ENCODE results near the gene MYDGF.

Gene MYDGF

DNA sequence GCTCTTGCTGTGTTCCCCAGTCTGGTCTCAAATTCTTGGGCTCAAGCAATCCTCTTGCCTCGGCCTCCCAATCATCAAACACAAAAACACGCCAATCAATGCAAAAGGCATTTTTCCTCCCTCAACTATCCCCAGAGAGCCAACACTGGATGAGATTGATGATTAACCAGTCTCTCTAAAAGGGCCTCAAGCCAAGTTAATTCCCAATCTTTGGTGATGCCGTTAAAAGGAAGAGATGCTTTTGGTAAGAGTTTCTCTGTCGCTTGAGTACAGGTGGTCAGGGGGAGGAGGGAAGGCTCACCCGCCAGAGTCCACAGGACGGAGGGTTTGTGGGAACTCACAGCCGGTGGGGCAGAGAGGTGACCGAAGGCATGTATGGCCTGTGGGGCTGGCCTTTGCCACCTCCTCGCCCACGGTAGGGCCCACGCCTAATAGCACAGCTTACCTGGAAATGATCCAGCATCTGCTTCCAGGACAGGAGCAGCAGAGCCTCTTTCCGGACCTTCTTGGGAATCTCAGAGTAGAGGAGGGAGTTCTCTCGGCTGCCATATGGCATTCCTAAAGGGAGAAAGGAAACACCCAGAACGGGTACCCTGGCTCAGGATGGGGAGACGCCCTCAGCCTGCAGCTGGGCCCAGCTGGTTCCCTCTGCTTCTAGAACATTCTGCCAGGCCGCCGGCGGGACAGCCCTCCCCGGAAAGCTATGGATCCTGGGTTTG, 35.4 kb upstream of the MYDGF start:
- Histone ChIP-seq H3K27ac (replicated peaks) (no peak overlapping the region), H3K27me3 (ENCODE audit: insufficient read depth, poor library complexity, severe bottlenecking) (no peaks in the 10 kb centered on the region), H3K4me3 (replicated peaks; ENCODE audit: insufficient read depth, low read length) (no peak overlapping the region)
- TF ChIP-seq CTCF (IDR thresholded peaks at IDR 0.05; ENCODE audit: insufficient read depth, low read length): no peak
- TF ChIP-seq REST (IDR thresholded peaks at IDR 0.05; ENCODE audit: insufficient replicate concordance, low read depth): no peak
- no peak for TF ChIP-seq GABPA (IDR thresholded peaks at IDR 0.05; ENCODE audit: low read depth)
- TF ChIP-seq SPI1 (IDR thresholded peaks at IDR 0.05; ENCODE audit: borderline replicate concordance, low read depth): no peak
- no peak for TF ChIP-seq POLR2AphosphoS5 (IDR thresholded peaks at IDR 0.05; ENCODE audit: low read depth)
- no peak for DNase-seq (ENCODE audit: low read depth in 1 of 2, low spot score in 1 of 2)

- Histone ChIP-seq H3K27ac (replicated peaks) (no peak overlapping the region), H3K4me3 (replicated peaks; ENCODE audit: insufficient read depth, low read length) (no peak overlapping the region), H3K27me3 (ENCODE audit: insufficient read depth, poor library complexity, severe bottlenecking) (no peaks in the 10 kb centered on the region)
- TF ChIP-seq GABPA (IDR thresholded peaks at IDR 0.05; ENCODE audit: low read depth) (no peak), SPI1 (IDR thresholded peaks at IDR 0.05; ENCODE audit: borderline replicate concordance, low read depth) (no peak), POLR2AphosphoS5 (IDR thresholded peaks at IDR 0.05; ENCODE audit: low read depth) (no peak), REST (IDR thresholded peaks at IDR 0.05; ENCODE audit: insufficient replicate concordance, low read depth) (no peak), CTCF (IDR thresholded peaks at IDR 0.05; ENCODE audit: insufficient read depth, low read length) (no peak)
- no peak for DNase-seq (ENCODE audit: low read depth in 1 of 2, low spot score in 1 of 2)
Observed at GRCh38 chr19:4704317-4704673, 34.2 kb upstream of the MYDGF start.

- Histone ChIP-seq H3K27ac (replicated peaks) (no peak overlapping the region), H3K27me3 (ENCODE audit: insufficient read depth, poor library complexity, severe bottlenecking) (no peaks in the 10 kb centered on the region), H3K4me3 (replicated peaks; ENCODE audit: insufficient read depth, low read length) (no peak overlapping the region)
- TF ChIP-seq POLR2AphosphoS5 (IDR thresholded peaks at IDR 0.05; ENCODE audit: low read depth): no peak
- no peak for TF ChIP-seq SPI1 (IDR thresholded peaks at IDR 0.05; ENCODE audit: borderline replicate concordance, low read depth)
- TF ChIP-seq CTCF (IDR thresholded peaks at IDR 0.05; ENCODE audit: insufficient read depth, low read length): no peak
- TF ChIP-seq GABPA (IDR thresholded peaks at IDR 0.05; ENCODE audit: low read depth): no peak
- no peak for TF ChIP-seq REST (IDR thresholded peaks at IDR 0.05; ENCODE audit: insufficient replicate concordance, low read depth)
- no peak for DNase-seq (ENCODE audit: low read depth in 1 of 2, low spot score in 1 of 2)
Observed at GRCh38 chr19:4703671-4704316, 33.7 kb upstream of the MYDGF start.
